ENCODE results near the gene ITSN1. TPM values are rescaled to one million over a fixed set of nuclear protein-coding genes. Genes with fewer than 3 reads are reported as not detected.
A peak's percentile ranks its signal among the peaks of the same experiment; 100 is the strongest.
"Not testable (repeated sequence)": the region's sequence is repeated elsewhere in the genome, so short reads cannot be mapped to it uniquely, and the experiment has no call there.

Gene ITSN1
- 1 to 10 TPM; 2.5 to 2.9 TPM for total RNA-seq
- total RNA-seq: 4.3 to 7.5 reads per million in 2 donors

DNA sequence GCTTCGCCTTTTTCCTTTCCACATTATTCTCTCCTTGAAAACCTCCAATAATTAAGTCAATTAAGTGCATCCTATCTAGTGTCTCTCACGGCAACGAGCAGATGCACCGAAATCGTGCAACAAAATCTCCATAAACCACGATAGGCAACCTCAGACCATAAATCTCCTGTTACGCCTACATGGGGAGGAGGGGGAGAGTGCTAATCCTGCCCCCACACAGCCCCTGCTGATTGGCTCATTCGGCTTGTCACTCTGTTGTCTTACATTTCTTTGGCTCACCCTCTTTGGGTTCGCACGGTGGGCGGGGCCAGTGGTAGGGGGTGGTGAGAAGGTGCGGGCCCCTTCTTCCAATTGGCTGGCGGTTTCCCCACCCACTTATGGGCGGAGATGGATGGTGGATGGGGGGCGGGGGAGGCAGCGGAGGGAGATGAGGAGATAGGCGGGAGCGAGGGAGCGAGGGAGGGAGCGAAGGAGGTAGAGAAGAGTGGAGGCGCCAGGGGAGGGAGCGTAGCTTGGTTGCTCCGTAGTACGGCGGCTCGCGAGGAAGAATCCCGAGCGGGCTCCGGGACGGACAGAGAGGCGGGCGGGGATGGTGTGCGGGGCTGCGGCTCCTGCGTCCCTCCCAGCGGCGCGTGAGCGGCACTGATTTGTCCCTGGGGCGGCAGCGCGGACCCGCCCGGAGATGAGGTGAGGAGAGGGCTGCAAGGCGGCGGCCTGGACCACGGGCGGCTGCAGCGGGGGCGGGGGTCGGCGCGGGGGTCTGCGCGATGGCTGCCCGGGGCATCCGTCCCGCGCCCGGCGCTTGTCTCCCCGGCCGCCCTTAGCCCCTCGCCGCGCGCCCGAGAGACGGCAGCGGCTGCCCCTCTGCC is at the start of gene ITSN1:
Gene ITSN1 (plus strand): TSS at position 475 of the 869 bp plus-strand sequence. CDS start 76,328 bp downstream, outside the sequence.
- Mint-ChIP-seq H3K4me3 (peak within 1 kb of the TSS; percentile 98), H3K27ac (peak within 1 kb of the TSS; percentile 97), H3K36me3 (ENCODE audit: low read depth) (no peaks in the 10 kb centered on the region), H3K27me3 (peaks cover 8% of the 10 kb centered on the region), H3K4me1 (peaks cover 19% of the 10 kb centered on the region)
- H3K9me3 ChIP-seq (ENCODE audit: control insufficient read depth, low read length, poor library complexity, severe bottlenecking): no peaks in the 10 kb centered on the region
- ATAC-seq: peak; percentile 89
- DNase-seq: peak; percentile 99 to 100 (median 99)

DNA sequence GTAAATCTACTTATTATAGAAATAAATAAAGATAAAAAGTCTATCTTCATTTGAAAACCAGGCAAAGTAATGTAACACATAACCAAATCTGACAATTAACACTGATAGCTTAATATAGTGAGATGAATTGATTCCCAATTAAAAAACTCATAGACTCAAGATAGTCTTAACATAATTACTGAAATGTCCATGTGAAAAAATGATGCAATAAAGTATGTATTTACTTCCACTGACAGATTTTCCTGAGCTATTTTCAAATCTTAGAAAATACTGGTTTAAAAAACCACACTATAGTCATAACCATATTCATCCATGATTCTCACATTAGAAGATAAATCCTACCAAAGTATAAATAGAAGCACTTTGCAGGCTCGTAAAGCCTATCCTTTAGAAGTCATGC is 44.2 kb upstream of the ITSN1 start:
- no peak overlapping the region for H3K27ac Mint-ChIP-seq
- no peaks in the 10 kb centered on the region for H3K9me3 ChIP-seq (ENCODE audit: control insufficient read depth, low read length, poor library complexity, severe bottlenecking)
- H3K36me3 Mint-ChIP-seq (ENCODE audit: low read depth): peaks cover 3% of the 10 kb centered on the region
- no peaks in the 10 kb centered on the region for H3K27me3 Mint-ChIP-seq
- DNase-seq (no peak), ATAC-seq (no peak)
- no peaks in the 10 kb centered on the region for H3K4me1 Mint-ChIP-seq
- H3K4me3 Mint-ChIP-seq: no peak overlapping the region

DNA sequence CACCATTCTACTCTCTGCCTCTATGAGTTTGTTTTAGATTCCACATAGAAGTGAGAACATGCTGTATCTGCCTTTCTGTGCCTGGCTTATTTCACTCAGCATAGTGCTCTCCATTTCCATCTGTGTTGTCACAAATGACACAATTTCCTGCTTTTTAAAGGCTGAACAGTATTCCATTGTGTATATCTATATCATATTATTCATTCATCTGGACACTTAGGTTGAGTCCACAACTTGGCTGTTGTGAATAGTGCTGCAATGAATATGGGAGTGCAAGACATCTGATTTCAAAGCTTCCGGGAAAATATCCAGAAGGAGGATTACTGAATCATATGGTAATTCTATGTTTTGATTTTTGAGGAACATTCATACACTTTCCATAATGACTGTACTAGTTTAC is 33.7 kb upstream of the ITSN1 start:
- peaks cover 5% of the 10 kb centered on the region for H3K4me1 Mint-ChIP-seq
- DNase-seq: no peak
- no peaks in the 10 kb centered on the region for H3K9me3 ChIP-seq (ENCODE audit: control insufficient read depth, low read length, poor library complexity, severe bottlenecking)
- ATAC-seq: no peak
- no peaks in the 10 kb centered on the region for H3K27me3 Mint-ChIP-seq
- H3K36me3 Mint-ChIP-seq (ENCODE audit: low read depth): peaks cover 5% of the 10 kb centered on the region
- peak overlapping the region; percentile 32 for H3K27ac Mint-ChIP-seq
- no peak overlapping the region for H3K4me3 Mint-ChIP-seq

DNA sequence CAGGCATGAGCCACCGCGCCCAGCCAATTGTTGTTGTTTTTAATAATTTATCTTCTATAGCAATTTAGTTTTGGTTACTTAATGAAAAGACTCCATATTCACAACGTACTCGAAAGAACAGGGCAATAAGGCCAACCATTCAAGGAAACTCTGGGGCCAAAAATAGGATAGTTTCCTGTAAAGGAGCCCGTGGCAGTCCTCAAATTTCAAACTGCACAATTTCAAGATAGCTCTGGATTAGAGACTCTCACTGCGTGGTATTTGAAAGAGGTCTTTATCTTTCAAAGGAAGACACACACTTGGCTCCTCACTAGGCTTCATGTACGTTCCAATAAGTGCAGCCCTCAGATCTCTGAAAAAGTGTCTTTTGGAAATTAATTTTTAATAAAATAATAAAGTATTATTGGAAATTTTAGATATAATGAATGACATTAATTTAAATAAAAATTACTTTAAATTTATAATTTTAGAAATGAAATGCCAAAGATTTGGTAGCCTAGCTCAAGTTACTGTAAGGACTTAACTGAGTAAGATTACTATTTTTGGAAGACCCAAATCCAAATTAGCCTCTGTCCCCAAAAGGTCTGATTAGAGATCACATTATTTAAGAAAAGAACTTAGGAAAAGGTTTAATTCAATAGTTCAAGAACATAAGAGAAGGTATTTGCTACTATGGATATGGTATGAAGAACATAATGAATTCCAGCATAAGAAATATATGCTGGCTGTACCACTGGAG is 31.1 kb upstream of the ITSN1 start:
- H3K9me3 ChIP-seq (ENCODE audit: control insufficient read depth, low read length, poor library complexity, severe bottlenecking): no peaks in the 10 kb centered on the region
- H3K4me3 Mint-ChIP-seq: no peak overlapping the region
- H3K27me3 Mint-ChIP-seq: no peaks in the 10 kb centered on the region
- peaks cover 5% of the 10 kb centered on the region for H3K36me3 Mint-ChIP-seq (ENCODE audit: low read depth)
- DNase-seq (no peak), ATAC-seq (no peak)
- peak overlapping the region; percentile 3 for H3K27ac Mint-ChIP-seq
- H3K4me1 Mint-ChIP-seq: peaks cover 2% of the 10 kb centered on the region

DNA sequence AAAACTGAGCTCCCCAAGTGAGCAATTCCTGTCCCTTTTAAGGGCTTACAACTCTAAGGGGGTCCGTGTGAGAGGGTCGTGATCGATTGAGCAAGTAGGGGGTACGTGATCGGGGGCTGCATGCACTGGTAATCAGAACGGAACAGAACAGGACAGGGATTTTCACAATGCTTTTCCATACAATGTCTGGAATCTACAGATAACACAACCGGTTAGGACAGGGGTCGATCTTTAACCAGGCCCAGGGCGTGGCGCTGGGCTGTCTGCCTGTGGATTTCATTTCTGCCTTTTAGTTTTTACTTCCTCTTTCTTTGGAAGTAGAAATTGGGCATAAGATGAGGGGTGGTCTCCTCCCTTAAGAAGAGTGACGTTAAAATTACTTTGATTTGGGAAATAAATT is 24.7 kb upstream of the ITSN1 start:
- peak overlapping the region; percentile 43 for H3K27ac Mint-ChIP-seq
- not testable (repeated sequence) for H3K36me3 Mint-ChIP-seq (ENCODE audit: low read depth); H3K27me3 Mint-ChIP-seq; ATAC-seq; DNase-seq; H3K9me3 ChIP-seq (ENCODE audit: control insufficient read depth, low read length, poor library complexity, severe bottlenecking); H3K4me3 Mint-ChIP-seq; H3K4me1 Mint-ChIP-seq

DNA sequence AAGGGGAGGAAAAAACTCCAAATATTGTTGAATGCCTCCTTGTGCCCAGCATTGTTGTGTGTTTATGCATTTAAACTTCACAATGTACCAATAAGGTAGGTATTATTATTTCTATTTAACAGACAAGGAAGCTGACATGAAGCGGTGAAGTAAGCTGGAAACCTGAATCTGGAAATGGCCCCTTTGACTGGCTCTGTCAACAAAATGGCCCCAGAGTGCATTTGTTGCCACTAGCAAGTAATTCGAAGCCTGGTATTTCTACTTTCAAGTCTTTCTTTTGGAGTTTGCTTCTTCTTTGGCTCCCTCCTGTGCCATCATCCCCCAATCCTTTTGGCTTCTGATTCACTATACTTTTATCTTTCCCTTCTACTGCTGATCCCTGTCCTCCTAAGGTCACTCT is 23.9 kb upstream of the ITSN1 start:
- Mint-ChIP-seq H3K4me3 (no peak overlapping the region), H3K36me3 (ENCODE audit: low read depth) (peaks cover 9% of the 10 kb centered on the region), H3K27me3 (no peaks in the 10 kb centered on the region), H3K4me1 (no peaks in the 10 kb centered on the region), H3K27ac (no peak overlapping the region)
- no peaks in the 10 kb centered on the region for H3K9me3 ChIP-seq (ENCODE audit: control insufficient read depth, low read length, poor library complexity, severe bottlenecking)
- DNase-seq (no peak), ATAC-seq (no peak)

DNA sequence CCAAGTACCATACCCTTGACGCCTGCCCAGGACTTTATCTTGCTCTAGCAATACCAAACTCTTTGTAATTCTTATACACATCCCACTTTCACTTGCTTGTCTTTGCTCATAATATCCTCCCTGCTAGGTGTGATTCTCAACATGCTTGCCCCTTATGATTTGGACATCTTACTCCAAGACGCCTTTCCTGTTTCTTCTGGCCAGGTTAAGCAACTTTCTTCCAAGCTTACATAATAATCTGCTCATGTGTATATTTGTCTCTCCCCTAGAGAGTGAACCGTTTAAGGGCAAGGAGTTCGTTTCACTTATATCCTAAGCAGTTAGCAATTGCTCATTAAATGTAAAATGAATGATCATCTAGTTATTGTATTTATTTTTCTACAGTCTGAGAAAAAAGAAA is 22.6 kb upstream of the ITSN1 start:
- Mint-ChIP-seq H3K27me3 (no peaks in the 10 kb centered on the region), H3K4me1 (no peaks in the 10 kb centered on the region), H3K27ac (peak overlapping the region; percentile 0), H3K4me3 (no peak overlapping the region), H3K36me3 (ENCODE audit: low read depth) (peaks cover 8% of the 10 kb centered on the region)
- ATAC-seq (no peak), DNase-seq (no peak)
- no peaks in the 10 kb centered on the region for H3K9me3 ChIP-seq (ENCODE audit: control insufficient read depth, low read length, poor library complexity, severe bottlenecking)

DNA sequence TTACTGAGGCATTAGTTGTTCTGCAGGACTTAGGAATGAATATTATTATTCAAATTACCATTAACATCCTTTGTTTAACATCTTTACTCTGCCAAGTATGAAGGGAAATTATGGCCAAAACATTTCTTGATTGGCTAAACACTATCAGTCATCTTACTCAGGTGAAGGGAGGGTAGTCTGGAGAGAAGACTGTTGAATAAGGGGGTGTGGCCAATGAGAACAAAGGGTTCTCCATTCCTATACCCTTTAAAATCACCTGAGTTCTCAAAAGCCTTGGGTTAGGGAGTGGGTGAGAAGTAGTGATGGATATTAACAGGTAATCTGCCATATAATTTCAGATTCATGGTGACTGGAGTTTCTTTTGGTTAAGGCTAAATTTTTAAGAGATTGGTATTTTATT is 20.0 kb upstream of the ITSN1 start:
- Mint-ChIP-seq H3K36me3 (ENCODE audit: low read depth) (peaks cover 8% of the 10 kb centered on the region), H3K4me3 (no peak overlapping the region), H3K4me1 (no peaks in the 10 kb centered on the region), H3K27ac (no peak overlapping the region), H3K27me3 (no peaks in the 10 kb centered on the region)
- DNase-seq (no peak), ATAC-seq (no peak)
- no peaks in the 10 kb centered on the region for H3K9me3 ChIP-seq (ENCODE audit: control insufficient read depth, low read length, poor library complexity, severe bottlenecking)

DNA sequence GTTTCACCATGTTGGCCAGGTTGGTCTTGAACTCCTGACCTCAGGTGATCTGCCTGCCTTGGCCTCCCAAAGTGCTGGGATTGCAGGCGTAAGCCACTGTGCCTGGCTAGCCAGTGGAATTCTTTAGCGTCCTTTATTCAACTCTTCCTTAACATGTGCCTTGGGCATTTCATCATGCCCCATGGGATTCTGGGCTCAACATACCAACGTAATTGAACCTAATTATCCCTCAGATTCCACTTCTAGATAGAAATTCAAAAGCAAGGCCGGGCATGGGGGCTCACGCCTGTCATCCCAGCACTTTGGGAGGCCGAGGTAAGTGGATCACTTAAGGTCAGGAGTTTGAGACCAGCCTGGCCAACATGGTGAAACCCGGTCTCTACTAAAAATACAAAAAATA is 16.1 kb upstream of the ITSN1 start:
- not testable (repeated sequence) for DNase-seq; H3K4me1 Mint-ChIP-seq; H3K36me3 Mint-ChIP-seq (ENCODE audit: low read depth); H3K27me3 Mint-ChIP-seq; H3K9me3 ChIP-seq (ENCODE audit: control insufficient read depth, low read length, poor library complexity, severe bottlenecking); ATAC-seq; H3K4me3 Mint-ChIP-seq; H3K27ac Mint-ChIP-seq

DNA sequence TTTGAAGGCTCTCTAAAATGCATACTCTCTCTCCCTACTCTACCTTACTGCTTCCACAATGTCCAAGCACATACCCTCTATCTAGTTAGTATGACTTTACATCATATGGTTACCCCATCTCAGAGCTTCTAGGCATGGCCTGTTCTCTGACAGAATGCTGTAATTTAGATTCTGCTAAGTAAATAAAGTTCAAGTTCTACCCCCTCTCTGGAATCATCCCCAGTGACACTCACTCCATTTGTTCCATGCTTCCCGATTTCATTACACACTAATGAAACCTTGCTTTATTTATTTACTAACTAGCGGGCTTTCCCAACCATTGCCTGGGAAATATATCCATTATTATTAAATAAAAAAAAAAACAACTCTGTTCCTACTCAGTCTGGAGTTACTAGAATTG is 8.0 kb upstream of the ITSN1 start:
- no peak overlapping the region for H3K4me3 Mint-ChIP-seq
- H3K27ac Mint-ChIP-seq: no peak overlapping the region
- H3K36me3 Mint-ChIP-seq (ENCODE audit: low read depth): peaks cover 2% of the 10 kb centered on the region
- H3K4me1 Mint-ChIP-seq: peaks cover 16% of the 10 kb centered on the region
- DNase-seq (no peak), ATAC-seq (no peak)
- no peaks in the 10 kb centered on the region for H3K27me3 Mint-ChIP-seq
- H3K9me3 ChIP-seq (ENCODE audit: control insufficient read depth, low read length, poor library complexity, severe bottlenecking): no peaks in the 10 kb centered on the region

DNA sequence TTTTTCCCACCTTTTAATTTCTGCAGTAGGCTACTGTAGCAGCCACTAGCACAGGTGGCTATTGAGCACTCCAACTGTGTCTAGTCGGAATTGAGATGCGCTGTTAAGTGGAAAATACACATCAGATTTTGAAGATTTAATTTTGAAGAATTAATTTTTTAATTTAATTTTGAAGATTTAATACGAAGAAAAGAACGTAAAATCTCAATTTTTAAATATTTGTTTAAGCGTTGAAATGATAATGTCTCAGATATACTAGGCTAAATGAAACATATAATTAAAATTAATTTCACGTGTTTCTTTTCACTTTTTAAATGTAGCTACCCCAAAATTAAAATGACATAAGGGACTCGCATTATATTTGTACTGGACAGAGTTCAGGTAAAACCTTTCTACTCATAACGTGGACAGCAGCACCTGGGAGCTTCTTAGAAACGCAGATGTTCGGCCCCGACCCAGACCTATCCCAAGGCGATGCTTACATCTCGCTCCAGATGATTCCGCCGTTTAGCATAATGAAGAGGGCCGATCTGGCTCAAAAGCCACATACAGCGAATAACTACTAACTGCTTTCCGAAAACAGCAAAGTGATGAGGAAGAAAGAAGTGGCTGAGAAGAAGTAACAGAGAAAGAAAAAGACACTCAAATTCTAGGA is 1.5 kb upstream of the ITSN1 start:
- no peaks in the 10 kb centered on the region for H3K9me3 ChIP-seq (ENCODE audit: control insufficient read depth, low read length, poor library complexity, severe bottlenecking)
- no peak for ATAC-seq
- Mint-ChIP-seq H3K4me1 (peaks cover 24% of the 10 kb centered on the region), H3K27me3 (peaks cover 8% of the 10 kb centered on the region), H3K36me3 (ENCODE audit: low read depth) (no peaks in the 10 kb centered on the region), H3K27ac (peak overlapping the region; percentile 97), H3K4me3 (peak overlapping the region; percentile 98)
- DNase-seq: no peak

DNA sequence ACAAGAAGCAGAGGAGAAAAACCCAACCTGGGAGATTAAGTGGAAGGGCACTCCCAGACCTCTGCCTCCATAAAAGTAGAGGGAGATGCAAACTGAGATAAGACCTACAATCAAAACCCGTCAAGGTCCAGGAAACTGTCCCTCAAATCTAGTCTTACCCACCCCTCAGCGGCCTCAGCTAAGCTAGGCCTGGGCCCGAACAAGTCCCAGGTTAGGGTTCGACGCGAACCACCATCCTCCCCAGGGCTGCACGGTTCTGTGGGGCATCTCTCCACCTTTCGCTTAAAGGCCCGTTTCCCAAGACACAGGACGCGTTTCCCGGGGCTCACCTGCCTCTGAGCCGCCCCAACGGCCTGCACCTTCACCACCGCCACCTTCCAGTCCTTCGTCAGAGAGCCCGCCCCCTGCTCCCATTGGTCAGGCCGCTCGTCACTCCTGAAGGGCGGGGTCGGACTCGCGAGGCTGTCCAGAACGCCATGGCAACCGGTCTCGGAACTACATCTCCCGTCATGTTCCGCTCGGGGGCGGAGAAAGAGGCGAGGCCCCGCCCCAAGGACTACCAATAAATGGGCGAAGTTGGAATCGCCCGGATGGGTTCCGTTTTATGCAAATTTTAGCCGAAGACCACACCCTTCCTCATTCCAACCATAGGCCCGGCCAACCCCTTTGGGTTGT is 812 bp upstream of the ITSN1 start, which contains the start of gene CRYZL1:
Gene CRYZL1 (minus strand): TSS at position 390 of the 675 bp plus-strand sequence. CDS start 10,190 bp downstream, outside the sequence.
- ATAC-seq (peak; percentile 84), DNase-seq (peak; percentile 99 to 100 (median 100))
- Mint-ChIP-seq H3K27ac (peak within 1 kb of the TSS; percentile 97), H3K4me3 (peak within 1 kb of the TSS; percentile 98), H3K27me3 (peaks cover 8% of the 10 kb centered on the region), H3K4me1 (peaks cover 24% of the 10 kb centered on the region), H3K36me3 (ENCODE audit: low read depth) (no peaks in the 10 kb centered on the region)
- H3K9me3 ChIP-seq (ENCODE audit: control insufficient read depth, low read length, poor library complexity, severe bottlenecking): no peaks in the 10 kb centered on the region

Measured in T-helper 17 cell (primary cell).